Keratinocyte (primary cell): ENCODE measurements around the gene SDK1.

Experiments
- CTCF ChIP-seq, 3 experiments: IDR thresholded peaks in 1 of 3; conservative IDR thresholded peaks in 1 of 3; optimal IDR thresholded peaks in 1 of 3; 2 replicates in 2 of 3; 3 replicates in 1 of 3; pipeline versions ENCODE3 to v1.5.1; 2011; ENCODE audit warnings: low read length in 3 of 3, mild to moderate bottlenecking in 3 of 3, moderate library complexity in 2 of 3, control low read depth in 1 of 3, inconsistent platforms in 1 of 3; ENCODE audit not compliant: insufficient read depth in 2 of 3; ENCODE audit errors: extremely low read depth in 1 of 3
- EZH2 ChIP-seq: IDR thresholded peaks from one replicate; pipeline ENCODE4 v1.6.1; 2012; ENCODE audit warnings: inconsistent platforms, mild to moderate bottlenecking, low read length, moderate library complexity

- TF ChIP-seq CTCF (optimal IDR thresholded peaks at IDR 0.05 in 1 of 3, IDR thresholded peaks at IDR 0.05 in 1 of 3, conservative IDR thresholded peaks at IDR 0.05 in 1 of 3; ENCODE audit: extremely low read depth in 1 of 3, insufficient read depth in 2 of 3, low read length in 3 of 3) (no peak), EZH2 (no peak)
Measured at GRCh38 chr7:3527496-3528124, 226.6 kb downstream of the SDK1 start.
